H1 (cell line): Measurements from ENCODE around the gene IGFBP3.

Source experiments
- CTCF ChIP-seq, 3 experiments: IDR thresholded peaks; 1 replicate in 2 of 3; 2 replicates in 1 of 3; pipeline versions ENCODE4 v1.5.1 to v1.6.1; 2011; ENCODE audit warnings: low read length in 3 of 3, mild to moderate bottlenecking in 3 of 3, inconsistent platforms in 2 of 3, low read depth in 1 of 3, moderate library complexity in 1 of 3; ENCODE audit not compliant: insufficient read depth in 1 of 3; ENCODE audit errors: control extremely low read depth in 1 of 3
- POLR2A ChIP-seq, 2 experiments: IDR thresholded peaks; 1 replicate in 1 of 2; 2 replicates in 1 of 2; pipeline ENCODE4 v1.6.1; 2011; ENCODE audit warnings: low read depth in 2 of 2, low read length in 2 of 2, mild to moderate bottlenecking in 2 of 2; ENCODE audit errors: control extremely low read depth in 1 of 2
- USF2 ChIP-seq: IDR thresholded peaks from 2 replicates; pipeline ENCODE4 v1.6.1; 2011; ENCODE audit warnings: low read length, improper control_type of control experiment
- TF ChIP-seq, protein P1 (sequence below): IDR thresholded peaks from 2 replicates; pipeline ENCODE4 v1.6.1; 2012; ENCODE audit warnings: inconsistent platforms

DNA sequence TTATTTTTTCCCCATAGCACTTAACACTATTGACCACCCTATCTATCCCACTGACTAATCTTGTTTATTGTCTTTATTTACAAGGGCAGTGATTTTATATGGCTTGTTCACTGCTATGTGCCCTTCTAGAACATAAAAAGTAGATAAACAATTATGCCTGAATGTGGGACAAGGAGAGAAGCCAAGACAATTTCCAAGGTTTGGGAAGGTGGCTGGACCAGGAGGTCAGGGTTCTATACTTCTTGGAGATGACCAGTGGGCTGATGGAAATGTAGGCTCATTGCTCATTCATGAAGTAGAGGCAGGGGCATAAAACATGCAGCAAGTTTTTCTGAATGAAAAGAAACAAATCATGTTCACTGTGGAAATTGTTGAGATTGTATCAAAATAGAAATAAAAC lies 11.5 kb downstream of the IGFBP3 start:
- TF ChIP-seq USF2 (no peak), POLR2A (IDR thresholded peaks at IDR 0.05; ENCODE audit: control extremely low read depth in 1 of 2, low read depth in 2 of 2, low read length in 2 of 2) (no peak), CTCF (IDR thresholded peaks at IDR 0.05; ENCODE audit: control extremely low read depth in 1 of 3, insufficient read depth in 1 of 3, low read depth in 1 of 3, low read length in 3 of 3) (no peak)
- TF ChIP-seq, protein P1, sequence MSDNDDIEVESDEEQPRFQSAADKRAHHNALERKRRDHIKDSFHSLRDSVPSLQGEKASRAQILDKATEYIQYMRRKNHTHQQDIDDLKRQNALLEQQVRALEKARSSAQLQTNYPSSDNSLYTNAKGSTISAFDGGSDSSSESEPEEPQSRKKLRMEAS, result no peak
